Hepatic stellate cell (primary cell): ENCODE data around the gene MRPS22.
"Not testable (repeated sequence)": the region's sequence is repeated elsewhere in the genome, so short reads cannot be mapped to it uniquely, and the experiment has no call there.

Experiments
- DNase-seq: peaks from one replicate; pipeline ENCODE4 v3.0.0; 2011; ENCODE audit warnings: low spot score

MRPS22 gene

GRCh38 chr3:139312416-139312815, 31.4 kb upstream of the MRPS22 start:
- DNase-seq: no peak

GRCh38 chr3:139312959-139313358, 30.9 kb upstream of the MRPS22 start:
- DNase-seq: peak; percentile 69

- DNase-seq: no peak
Observed at GRCh38 chr3:139313921-139314320, 29.9 kb upstream of the MRPS22 start.

- DNase-seq: no peak
Observed at GRCh38 chr3:139317215-139317614, 26.6 kb upstream of the MRPS22 start.

GRCh38 chr3:139317660-139318430, 26.0 kb upstream of the MRPS22 start:
- no peak for DNase-seq

GRCh38 chr3:139318431-139318816, 25.4 kb upstream of the MRPS22 start:
- no peak for DNase-seq

- DNase-seq: no peak
Observed at GRCh38 chr3:139318826-139319225, 25.0 kb upstream of the MRPS22 start.

GRCh38 chr3:139319428-139320402, 24.1 kb upstream of the MRPS22 start:
- DNase-seq: no peak

- DNase-seq: no peak
Observed at GRCh38 chr3:139320551-139321309, 23.1 kb upstream of the MRPS22 start.

- DNase-seq: no peak
Observed at GRCh38 chr3:139322346-139322745, 21.5 kb upstream of the MRPS22 start.

GRCh38 chr3:139323146-139323545, 20.7 kb upstream of the MRPS22 start:
- DNase-seq: no peak

GRCh38 chr3:139324456-139324855, 19.4 kb upstream of the MRPS22 start:
- DNase-seq: no peak

GRCh38 chr3:139325551-139325950, 18.3 kb upstream of the MRPS22 start:
- no peak for DNase-seq

GRCh38 chr3:139326131-139326530, 17.7 kb upstream of the MRPS22 start:
- no peak for DNase-seq

- DNase-seq: no peak
Observed at GRCh38 chr3:139326707-139327106, 17.1 kb upstream of the MRPS22 start.

GRCh38 chr3:139327231-139327630, 16.6 kb upstream of the MRPS22 start:
- no peak for DNase-seq

GRCh38 chr3:139327861-139328260, 16.0 kb upstream of the MRPS22 start:
- DNase-seq: no peak

GRCh38 chr3:139328356-139328755, 15.5 kb upstream of the MRPS22 start:
- DNase-seq: no peak

- peak; percentile 88 for DNase-seq
Observed at GRCh38 chr3:139329364-139329850, 14.4 kb upstream of the MRPS22 start.

- no peak for DNase-seq
Observed at GRCh38 chr3:139332092-139332491, 11.7 kb upstream of the MRPS22 start.

GRCh38 chr3:139334675-139335074, 9.1 kb upstream of the MRPS22 start:
- not testable (repeated sequence) for DNase-seq

GRCh38 chr3:139338405-139338804, 5.4 kb upstream of the MRPS22 start:
- no peak for DNase-seq
